ENCODE measurements around the gene RGS7. TPM values are rescaled to one million over a fixed set of nuclear protein-coding genes. Genes with fewer than 3 reads are reported as not detected.
"Not testable (repeated sequence)": the region's sequence is repeated elsewhere in the genome, so short reads cannot be mapped to it uniquely, and the experiment has no call there.

Gene RGS7
- total RNA-seq, 6 experiments from 2014 or later: not detected

- H3K9me3 ChIP-seq: no peaks in the 10 kb centered on the region
- no peak overlapping the region for H3K27ac ChIP-seq
- ATAC-seq: no peak
- no peak overlapping the region for H3K4me3 ChIP-seq
- no peaks in the 10 kb centered on the region for H3K27me3 ChIP-seq
- TF ChIP-seq CTCF (IDR thresholded peaks at IDR 0.05): no peak
- TF ChIP-seq POLR2A (IDR thresholded peaks at IDR 0.05): no peak
- intact Hi-C loops (cut with DNase I): no loop called here
- no peak for DNase-seq
- H3K4me1 ChIP-seq: no peaks in the 10 kb centered on the region
- WGBS (ENCODE audit: insufficient coverage, low coverage, low lambda C conversion rate, missing lambda C conversion rate): 43% methylated on average over 3 of the region's 3 CpGs
- no peaks in the 10 kb centered on the region for H3K36me3 ChIP-seq
Observed at GRCh38 chr1:241101622-241102021, 255.4 kb downstream of the RGS7 start.

- no peaks in the 10 kb centered on the region for H3K4me1 ChIP-seq
- intact Hi-C loops (cut with DNase I): no loop called here
- DNase-seq (no peak), ATAC-seq (no peak)
- WGBS (ENCODE audit: insufficient coverage, low coverage, low lambda C conversion rate, missing lambda C conversion rate): 86% methylated on average over 5 of the region's 5 CpGs
- H3K27me3 ChIP-seq: no peaks in the 10 kb centered on the region
- no peak for TF ChIP-seq POLR2A (IDR thresholded peaks at IDR 0.05)
- no peak for TF ChIP-seq CTCF (IDR thresholded peaks at IDR 0.05)
- H3K36me3 ChIP-seq: no peaks in the 10 kb centered on the region
- no peak overlapping the region for H3K27ac ChIP-seq
- no peak overlapping the region for H3K4me3 ChIP-seq
- no peaks in the 10 kb centered on the region for H3K9me3 ChIP-seq
Observed at GRCh38 chr1:241097479-241097878, 259.5 kb downstream of the RGS7 start.

GRCh38 chr1:241096982-241097381 is 260.0 kb downstream of the RGS7 start:
- 60% methylated on average over 4 of the region's 4 CpGs for WGBS (ENCODE audit: insufficient coverage, low coverage, low lambda C conversion rate, missing lambda C conversion rate)
- TF ChIP-seq CTCF (IDR thresholded peaks at IDR 0.05) (no peak), POLR2A (IDR thresholded peaks at IDR 0.05) (no peak)
- ATAC-seq: no peak
- no peaks in the 10 kb centered on the region for H3K4me1 ChIP-seq
- intact Hi-C loops (cut with DNase I): no loop called here
- H3K27ac ChIP-seq: no peak overlapping the region
- DNase-seq: no peak
- H3K9me3 ChIP-seq: no peaks in the 10 kb centered on the region
- H3K27me3 ChIP-seq: no peaks in the 10 kb centered on the region
- no peak overlapping the region for H3K4me3 ChIP-seq
- no peaks in the 10 kb centered on the region for H3K36me3 ChIP-seq

- intact Hi-C loops (cut with DNase I): no loop called here
- no peak overlapping the region for H3K4me3 ChIP-seq
- ATAC-seq (no peak), DNase-seq (no peak)
- H3K27ac ChIP-seq: no peak overlapping the region
- H3K27me3 ChIP-seq: no peaks in the 10 kb centered on the region
- no peaks in the 10 kb centered on the region for H3K36me3 ChIP-seq
- no peaks in the 10 kb centered on the region for H3K9me3 ChIP-seq
- TF ChIP-seq CTCF (IDR thresholded peaks at IDR 0.05) (no peak), POLR2A (IDR thresholded peaks at IDR 0.05) (no peak)
- WGBS (ENCODE audit: insufficient coverage, low coverage, low lambda C conversion rate, missing lambda C conversion rate): 69% methylated on average over 6 of the region's 6 CpGs
- no peaks in the 10 kb centered on the region for H3K4me1 ChIP-seq
Observed at GRCh38 chr1:241095847-241096246, 261.2 kb downstream of the RGS7 start.

- Histone ChIP-seq H3K4me3 (no peak overlapping the region), H3K27me3 (no peaks in the 10 kb centered on the region), H3K9me3 (no peaks in the 10 kb centered on the region), H3K27ac (no peak overlapping the region), H3K36me3 (no peaks in the 10 kb centered on the region), H3K4me1 (no peaks in the 10 kb centered on the region)
- intact Hi-C loops (cut with DNase I): no loop called here
- no peak for TF ChIP-seq POLR2A (IDR thresholded peaks at IDR 0.05)
- no peak for TF ChIP-seq CTCF (IDR thresholded peaks at IDR 0.05)
- ATAC-seq (no peak), DNase-seq (no peak)
- 51% methylated on average over 3 of the region's 3 CpGs for WGBS (ENCODE audit: insufficient coverage, low coverage, low lambda C conversion rate, missing lambda C conversion rate)
Observed at GRCh38 chr1:241090798-241091197, 266.2 kb downstream of the RGS7 start.

GRCh38 chr1:241089066-241089465 is 267.9 kb downstream of the RGS7 start:
- H3K4me3 ChIP-seq; ATAC-seq; DNase-seq; H3K4me1 ChIP-seq; H3K9me3 ChIP-seq; H3K27ac ChIP-seq; H3K36me3 ChIP-seq; H3K27me3 ChIP-seq; intact Hi-C loops (cut with DNase I): not testable (repeated sequence)
- WGBS (ENCODE audit: insufficient coverage, low coverage, low lambda C conversion rate, missing lambda C conversion rate): 23% methylated on average over 1 of the region's 1 CpG

- ATAC-seq; intact Hi-C loops (cut with DNase I); H3K4me1 ChIP-seq; H3K27me3 ChIP-seq; H3K4me3 ChIP-seq; H3K9me3 ChIP-seq; DNase-seq; H3K27ac ChIP-seq; H3K36me3 ChIP-seq: not testable (repeated sequence)
- 28% methylated on average over 2 of the region's 2 CpGs for WGBS (ENCODE audit: insufficient coverage, low coverage, low lambda C conversion rate, missing lambda C conversion rate)
Observed at GRCh38 chr1:241088075-241088474, 268.9 kb downstream of the RGS7 start.

All from right lobe of liver (tissue), 6 donors.